Stimulated activated naive B cell treated with anti-CD40 and anti-IgM and Interleukin-4, amounts not matched to agents 10 μg/mL and 1 μg/mL and 100 μg/mL, for 72 hours (primary cell): ENCODE results near the gene AGT.

Experiments
- ATAC-seq, 2 donors: fragments of 150-1000 bp; cut with Tn5 transposase; replicated peaks; 2 replicates each; pipeline ENCODE4 v1.10.0; 2021; ENCODE audit warnings: moderate library complexity in 1 of 2
- DNase-seq: peaks from one replicate; pipeline ENCODE4 v3.0.0; 2021
- H3K27ac Mint-ChIP-seq: one replicate; pipeline ENCODE4 v1.8.0; 2022; ENCODE audit warnings: mild to moderate bottlenecking, mixed read lengths
- H3K27me3 Mint-ChIP-seq, 2 donors: one replicate each; pipeline ENCODE4 v1.8.0; 2022; ENCODE audit warnings: mixed read lengths in 2 of 2
- H3K36me3 Mint-ChIP-seq, 2 donors: one replicate each; pipeline ENCODE4 v1.8.0; 2022; ENCODE audit warnings: mixed read lengths in 2 of 2, mild to moderate bottlenecking in 1 of 2
- H3K4me1 Mint-ChIP-seq, 2 donors: one replicate each; pipeline ENCODE4 v1.8.0; 2022; ENCODE audit warnings: mixed read lengths in 2 of 2, mild to moderate bottlenecking in 1 of 2
- H3K4me3 Mint-ChIP-seq, 2 donors: one replicate each; pipeline ENCODE4 v1.8.0; 2022; ENCODE audit warnings: mild to moderate bottlenecking in 2 of 2, mixed read lengths in 2 of 2, moderate library complexity in 1 of 2
- H3K9me3 Mint-ChIP-seq, 2 donors: one replicate each; pipeline ENCODE4 v1.8.0; 2022; ENCODE audit warnings: mixed read lengths in 2 of 2, mild to moderate bottlenecking in 1 of 2

The AGT gene

GRCh38 chr1:230749635-230750034 is 35.7 kb upstream of the AGT start:
- DNase-seq (no peak), ATAC-seq (no peak)
- H3K27me3 Mint-ChIP-seq = peaks cover 8 to 10% of the 10 kb centered on the region in 2 donors
- H3K27ac Mint-ChIP-seq = no peak overlapping the region
- H3K4me1 Mint-ChIP-seq = peaks cover 10 to 13% of the 10 kb centered on the region in 2 donors
- no peak overlapping the region for H3K4me3 Mint-ChIP-seq
- no peaks in the 10 kb centered on the region for H3K9me3 Mint-ChIP-seq
- no peaks in the 10 kb centered on the region for H3K36me3 Mint-ChIP-seq

GRCh38 chr1:230749150-230749549 is 35.2 kb upstream of the AGT start:
- Mint-ChIP-seq H3K27ac (no peak overlapping the region), H3K4me3 (peak overlapping the region in 1 of 2 donors; percentile 10), H3K4me1 (peaks cover 10 to 13% of the 10 kb centered on the region in 2 donors), H3K36me3 (no peaks in the 10 kb centered on the region), H3K27me3 (peaks cover 8 to 10% of the 10 kb centered on the region in 2 donors), H3K9me3 (no peaks in the 10 kb centered on the region)
- ATAC-seq (peak; percentile 66 to 79), DNase-seq (peak; percentile 9)

- no peak for ATAC-seq
- Mint-ChIP-seq H3K4me1 (peaks cover 10 to 11% of the 10 kb centered on the region in 2 donors), H3K27ac (no peak overlapping the region), H3K9me3 (no peaks in the 10 kb centered on the region), H3K36me3 (no peaks in the 10 kb centered on the region), H3K27me3 (peaks cover 10 to 11% of the 10 kb centered on the region in 2 donors), H3K4me3 (no peak overlapping the region)
- no peak for DNase-seq
Measured at GRCh38 chr1:230747890-230748800, 34.2 kb upstream of the AGT start.

GRCh38 chr1:230747127-230747730 is 33.3 kb upstream of the AGT start, which contains the start of gene CAPN9:
Gene CAPN9 (plus strand): TSS chr1:230747388. CDS start chr1:230747497, 109 bp downstream.
- no peaks in the 10 kb centered on the region for H3K9me3 Mint-ChIP-seq
- H3K27ac Mint-ChIP-seq = peak within 1 kb of the TSS; percentile 52
- H3K36me3 Mint-ChIP-seq = no peaks in the 10 kb centered on the region
- H3K4me3 Mint-ChIP-seq = no peak within 1 kb of the TSS
- H3K4me1 Mint-ChIP-seq = peaks cover 10 to 13% of the 10 kb centered on the region in 2 donors
- H3K27me3 Mint-ChIP-seq = peaks cover 10 to 12% of the 10 kb centered on the region in 2 donors
- ATAC-seq (no peak), DNase-seq (no peak)

- no peak overlapping the region for H3K27ac Mint-ChIP-seq
- H3K4me3 Mint-ChIP-seq = no peak overlapping the region
- peaks cover 10 to 13% of the 10 kb centered on the region in 2 donors for H3K4me1 Mint-ChIP-seq
- ATAC-seq (no peak), DNase-seq (no peak)
- no peaks in the 10 kb centered on the region for H3K36me3 Mint-ChIP-seq
- peaks cover 10 to 12% of the 10 kb centered on the region in 2 donors for H3K27me3 Mint-ChIP-seq
- no peaks in the 10 kb centered on the region for H3K9me3 Mint-ChIP-seq
Measured at GRCh38 chr1:230746617-230747016, 32.7 kb upstream of the AGT start.

- ATAC-seq = no peak
- Mint-ChIP-seq H3K36me3 (no peaks in the 10 kb centered on the region), H3K4me1 (peaks cover 10 to 11% of the 10 kb centered on the region in 2 donors), H3K4me3 (no peak overlapping the region), H3K27me3 (peaks cover 16 to 17% of the 10 kb centered on the region in 2 donors), H3K27ac (no peak overlapping the region), H3K9me3 (no peaks in the 10 kb centered on the region)
- DNase-seq = no peak
Measured at GRCh38 chr1:230745071-230745470, 31.1 kb upstream of the AGT start.

GRCh38 chr1:230744382-230744781 is 30.5 kb upstream of the AGT start:
- DNase-seq (no peak), ATAC-seq (no peak)
- Mint-ChIP-seq H3K27me3 (peaks cover 21 to 22% of the 10 kb centered on the region in 2 donors), H3K9me3 (no peaks in the 10 kb centered on the region), H3K4me1 (peaks cover 7 to 9% of the 10 kb centered on the region in 2 donors), H3K36me3 (no peaks in the 10 kb centered on the region), H3K4me3 (no peak overlapping the region), H3K27ac (no peak overlapping the region)

GRCh38 chr1:230743899-230744298 is 30.0 kb upstream of the AGT start:
- no peak for DNase-seq
- H3K4me1 Mint-ChIP-seq = peaks cover 4 to 5% of the 10 kb centered on the region in 2 donors
- H3K27ac Mint-ChIP-seq = no peak overlapping the region
- ATAC-seq = no peak
- H3K27me3 Mint-ChIP-seq = peaks cover 23 to 25% of the 10 kb centered on the region in 2 donors
- no peaks in the 10 kb centered on the region for H3K36me3 Mint-ChIP-seq
- no peak overlapping the region for H3K4me3 Mint-ChIP-seq
- no peaks in the 10 kb centered on the region for H3K9me3 Mint-ChIP-seq

- peaks cover 35 to 42% of the 10 kb centered on the region in 2 donors for H3K27me3 Mint-ChIP-seq
- H3K9me3 Mint-ChIP-seq = peaks cover 0 to 1% of the 10 kb centered on the region in 2 donors
- no peaks in the 10 kb centered on the region for H3K36me3 Mint-ChIP-seq
- H3K27ac Mint-ChIP-seq = no peak overlapping the region
- H3K4me1 Mint-ChIP-seq = peaks cover 0 to 2% of the 10 kb centered on the region in 2 donors
- DNase-seq = no peak
- no peak overlapping the region for H3K4me3 Mint-ChIP-seq
- no peak for ATAC-seq
Measured at GRCh38 chr1:230739564-230740290, 25.8 kb upstream of the AGT start.

GRCh38 chr1:230737622-230738262 is 23.8 kb upstream of the AGT start:
- no peak for ATAC-seq
- Mint-ChIP-seq H3K27me3 (peaks cover 35 to 38% of the 10 kb centered on the region in 2 donors), H3K4me3 (no peak overlapping the region), H3K4me1 (peaks cover 0 to 2% of the 10 kb centered on the region in 2 donors), H3K27ac (no peak overlapping the region), H3K36me3 (no peaks in the 10 kb centered on the region), H3K9me3 (peaks cover 0 to 1% of the 10 kb centered on the region in 2 donors)
- DNase-seq = no peak

GRCh38 chr1:230735447-230735846 is 21.5 kb upstream of the AGT start:
- no peak for DNase-seq
- H3K27me3 Mint-ChIP-seq = peaks cover 29 to 44% of the 10 kb centered on the region in 2 donors
- no peak for ATAC-seq
- H3K27ac Mint-ChIP-seq = no peak overlapping the region
- H3K9me3 Mint-ChIP-seq = peaks cover 0 to 4% of the 10 kb centered on the region in 2 donors
- no peaks in the 10 kb centered on the region for H3K36me3 Mint-ChIP-seq
- H3K4me3 Mint-ChIP-seq = no peak overlapping the region
- no peaks in the 10 kb centered on the region for H3K4me1 Mint-ChIP-seq

GRCh38 chr1:230730977-230731376 is 17.1 kb upstream of the AGT start:
- no peak overlapping the region for H3K27ac Mint-ChIP-seq
- H3K27me3 Mint-ChIP-seq = peaks cover 27 to 50% of the 10 kb centered on the region in 2 donors
- H3K9me3 Mint-ChIP-seq = peaks cover 0 to 2% of the 10 kb centered on the region in 2 donors
- H3K4me1 Mint-ChIP-seq = no peaks in the 10 kb centered on the region
- ATAC-seq (no peak), DNase-seq (no peak)
- H3K4me3 Mint-ChIP-seq = no peak overlapping the region
- no peaks in the 10 kb centered on the region for H3K36me3 Mint-ChIP-seq

GRCh38 chr1:230728710-230729392 is 14.9 kb upstream of the AGT start:
- peaks cover 20 to 40% of the 10 kb centered on the region in 2 donors for H3K27me3 Mint-ChIP-seq
- DNase-seq = no peak
- H3K4me3 Mint-ChIP-seq = no peak overlapping the region
- no peak for ATAC-seq
- no peaks in the 10 kb centered on the region for H3K4me1 Mint-ChIP-seq
- peak overlapping the region; percentile 49 for H3K27ac Mint-ChIP-seq
- H3K36me3 Mint-ChIP-seq = no peaks in the 10 kb centered on the region
- peaks cover 0 to 2% of the 10 kb centered on the region in 2 donors for H3K9me3 Mint-ChIP-seq
